Peyer's patch (tissue), 4 donors: Measurements from ENCODE around the gene EDA. TPM values are rescaled to one million over a fixed set of nuclear protein-coding genes. Genes with fewer than 3 reads are reported as not detected.
"Not testable (repeated sequence)": the region's sequence is repeated elsewhere in the genome, so short reads cannot be mapped to it uniquely, and the experiment has no call there.

Source experiments
- DNase-seq, 3 donors: peaks; one replicate each; pipeline ENCODE4 v3.0.0-alpha.2; 2017 to 2019
- H3K27ac ChIP-seq, 4 donors: fragments of 200-600 bp; sonication (generic); one replicate each; pipeline ENCODE4 v1.5.1; 2016 to 2019
- H3K27me3 ChIP-seq, 2 donors: fragments of 200-600 bp; sonication (generic); one replicate each; pipeline ENCODE4 v1.5.1; 2019
- H3K36me3 ChIP-seq, 3 donors: fragments of 200-600 bp; sonication (generic); one replicate each; pipeline ENCODE4 v1.5.1; 2016 to 2019
- H3K4me1 ChIP-seq, 4 donors: fragments of 200-600 bp; sonication (generic); one replicate each; pipeline ENCODE4 v1.5.1; 2016 to 2019
- H3K4me3 ChIP-seq, 4 donors: fragments of 200-600 bp; sonication (generic); 1 replicate in 3 of 4; 2 replicates in 1 of 4; pipeline ENCODE4 v1.5.1; 2016 to 2019; ENCODE audit warnings: mild to moderate bottlenecking in 1 of 4
- H3K9me3 ChIP-seq, 4 donors: fragments of 200-600 bp; sonication (generic); one replicate each; pipeline ENCODE4 v1.5.1; 2016 to 2019; ENCODE audit warnings: mild to moderate bottlenecking in 1 of 4
- CTCF ChIP-seq, 6 experiments: fragments of 450-650 bp in 4 of 6; fragments of 200-600 bp in 2 of 6; sonication (generic) in 1 of 6; IDR thresholded peaks; one replicate each; pipeline ENCODE4 v1.5.1; 2017 to 2019; ENCODE audit warnings: antibody characterized with exemption in 6 of 6, mild to moderate bottlenecking in 3 of 6, moderate library complexity in 1 of 6
- POLR2A ChIP-seq, 2 donors: fragments of 450-650 bp; IDR thresholded peaks; one replicate each; pipeline ENCODE4 v1.5.1; 2017; ENCODE audit warnings: antibody characterized with exemption in 2 of 2, mild to moderate bottlenecking in 2 of 2, moderate library complexity in 2 of 2
- total RNA-seq, 4 donors: library from RNA; depleted of rRNA; stranded (reverse); fragments of >200 nt; gene quantifications; one replicate each; pipeline ENCODE4 v1.1.0, GENCODE V29; 2016

The EDA gene
- total RNA-seq, 4 donors from 2014 or later: 0.18 to 1.3 (median 1.0) TPM; not detected in 1

- Histone ChIP-seq H3K36me3 (no peaks in the 10 kb centered on the region), H3K27ac (no peak overlapping the region), H3K4me3 (no peak overlapping the region), H3K27me3 (no peaks in the 10 kb centered on the region), H3K9me3 (no peaks in the 10 kb centered on the region), H3K4me1 (no peaks in the 10 kb centered on the region)
- TF ChIP-seq POLR2A (IDR thresholded peaks at IDR 0.05) (no peak), CTCF (IDR thresholded peaks at IDR 0.05) (no peak)
- DNase-seq: no peak
These were observed 379.6 kb downstream of the EDA start for GRCh38 chrX:69995362-69996112.

GRCh38 chrX:69996113-69996468, 380.2 kb downstream of the EDA start:
- TF ChIP-seq POLR2A (IDR thresholded peaks at IDR 0.05) (no peak), CTCF (IDR thresholded peaks at IDR 0.05) (no peak)
- no peak overlapping the region for H3K27ac ChIP-seq
- no peaks in the 10 kb centered on the region for H3K4me1 ChIP-seq

DNA sequence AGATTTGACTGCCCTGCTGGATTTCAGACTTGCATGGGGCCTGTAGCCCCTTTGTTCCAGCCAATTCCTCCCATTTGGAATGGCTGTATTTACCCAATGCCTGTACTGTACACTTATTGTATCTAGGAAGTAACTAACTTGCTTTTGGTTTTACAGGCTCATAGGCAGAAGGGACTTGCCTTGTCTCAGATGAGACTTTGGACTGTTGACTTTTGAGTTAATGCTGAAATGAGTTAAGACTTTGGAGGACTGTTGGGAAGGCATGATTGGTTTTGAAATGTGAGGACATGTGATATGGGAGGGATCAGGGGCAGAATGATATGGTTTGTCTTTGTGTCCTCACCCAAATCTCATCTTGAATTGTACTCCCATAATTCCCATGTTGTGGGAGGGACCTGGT, 382.4 kb downstream of the EDA start:
- not testable (repeated sequence) for H3K4me1 ChIP-seq, H3K27me3 ChIP-seq, H3K9me3 ChIP-seq, H3K27ac ChIP-seq, H3K36me3 ChIP-seq, DNase-seq, H3K4me3 ChIP-seq

More at GRCh38 chrX:69996113-69996468, 380.2 kb downstream of the EDA start:
- Histone ChIP-seq H3K27me3 (no peaks in the 10 kb centered on the region), H3K9me3 (no peaks in the 10 kb centered on the region), H3K36me3 (no peaks in the 10 kb centered on the region), H3K4me3 (no peak overlapping the region)
- no peak for DNase-seq

GRCh38 chrX:70001269-70001668, 385.4 kb downstream of the EDA start:
- TF ChIP-seq POLR2A (IDR thresholded peaks at IDR 0.05) (no peak), CTCF (IDR thresholded peaks at IDR 0.05) (no peak)
- H3K4me3 ChIP-seq: no peak overlapping the region
- DNase-seq: no peak
- no peaks in the 10 kb centered on the region for H3K27me3 ChIP-seq
- no peaks in the 10 kb centered on the region for H3K9me3 ChIP-seq
- H3K36me3 ChIP-seq: no peaks in the 10 kb centered on the region
- no peaks in the 10 kb centered on the region for H3K4me1 ChIP-seq
- no peak overlapping the region for H3K27ac ChIP-seq

DNA sequence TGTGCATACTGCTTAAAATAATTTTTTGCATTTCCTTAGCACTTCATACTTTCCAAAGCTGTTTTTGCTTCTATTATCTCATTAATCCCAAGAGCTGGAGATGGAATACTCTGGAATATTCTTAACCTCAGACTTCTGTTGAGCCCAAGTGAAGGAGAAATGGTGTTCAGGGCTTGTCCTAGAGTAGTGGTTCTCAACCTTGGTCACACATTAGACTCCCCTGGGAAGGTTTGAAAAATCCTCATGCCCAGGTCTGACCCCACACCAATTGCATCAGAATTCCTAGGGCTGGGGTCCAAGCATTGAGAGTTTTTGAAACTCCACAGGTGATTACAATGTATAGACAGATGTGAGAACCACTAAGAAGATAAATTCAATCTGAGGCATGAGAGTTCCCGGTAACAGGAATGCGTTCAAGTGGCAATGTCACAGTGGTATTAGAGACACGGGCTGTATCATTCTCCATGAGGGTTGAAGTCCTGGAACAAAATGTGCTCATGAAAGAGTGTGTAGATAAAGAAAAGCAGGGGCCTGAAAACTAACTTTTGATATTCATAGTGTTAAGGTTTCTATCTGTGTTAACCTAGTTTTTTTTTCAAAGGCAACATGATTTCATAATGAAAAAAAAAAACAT, 385.9 kb downstream of the EDA start:
- Histone ChIP-seq H3K4me1 (no peaks in the 10 kb centered on the region), H3K27me3 (no peaks in the 10 kb centered on the region), H3K4me3 (no peak overlapping the region), H3K9me3 (no peaks in the 10 kb centered on the region), H3K27ac (no peak overlapping the region), H3K36me3 (no peaks in the 10 kb centered on the region)
- TF ChIP-seq CTCF (IDR thresholded peaks at IDR 0.05) (no peak), POLR2A (IDR thresholded peaks at IDR 0.05) (no peak)
- no peak for DNase-seq

GRCh38 chrX:70007946-70008345, 392.0 kb downstream of the EDA start:
- TF ChIP-seq CTCF (IDR thresholded peaks at IDR 0.05) (no peak), POLR2A (IDR thresholded peaks at IDR 0.05) (no peak)
- Histone ChIP-seq H3K27me3 (no peaks in the 10 kb centered on the region), H3K4me3 (no peak overlapping the region), H3K27ac (no peak overlapping the region), H3K4me1 (no peaks in the 10 kb centered on the region), H3K36me3 (no peaks in the 10 kb centered on the region), H3K9me3 (no peaks in the 10 kb centered on the region)
- DNase-seq: no peak
